Muscle of leg (tissue), 11 donors: Measurements from ENCODE around the gene USP47. TPM values are rescaled to one million over a fixed set of nuclear protein-coding genes. Genes with fewer than 3 reads are reported as not detected.

Experiments used
- DNase-seq: peaks from one replicate; pipeline ENCODE4 v3.0.0; 2013
- H3K27ac ChIP-seq: one replicate; pipeline ENCODE4 v1.5.1; 2013; ENCODE audit warnings: mild to moderate bottlenecking, low read length, control low read depth
- H3K27me3 ChIP-seq: one replicate; pipeline ENCODE4 v1.6.1; 2013; ENCODE audit warnings: low read length; ENCODE audit not compliant: control insufficient read depth, insufficient read depth
- H3K36me3 ChIP-seq: one replicate; pipeline ENCODE4 v1.6.1; 2013; ENCODE audit warnings: low read length; ENCODE audit not compliant: control insufficient read depth, insufficient read depth
- H3K4me1 ChIP-seq: one replicate; pipeline ENCODE4 v1.6.1; 2013; ENCODE audit warnings: low read length; ENCODE audit not compliant: control insufficient read depth, insufficient read depth
- H3K4me3 ChIP-seq: one replicate; pipeline ENCODE4 v1.5.1; 2013; ENCODE audit warnings: low read length, control low read depth
- H3K9me3 ChIP-seq: replicated peaks from 2 replicates; pipeline ENCODE4 v1.6.1; 2013; ENCODE audit warnings: low read depth, low read length; ENCODE audit not compliant: control insufficient read depth
- WGBS: methylation state at CpG from one replicate; pipeline ENCODE4 v1.1.5; 2013; ENCODE audit warnings: missing lambda C conversion rate; ENCODE audit not compliant: insufficient coverage; 5-methylcytosine and 5-hydroxymethylcytosine counted together
- polyA plus RNA-seq, 8 donors: library from polyadenylated mRNA; unstranded; fragments of 120-200 nt; gene quantifications; one replicate each; pipeline versions ENCODE4 v1.2.1 to v1.2.3, GENCODE V29; 2013; ENCODE audit warnings: inconsistent platforms in 1 of 8, low replicate concordance in 1 of 8; ENCODE audit not compliant: insufficient read length in 8 of 8, insufficient read depth in 1 of 8
- total RNA-seq: library from RNA; stranded (reverse); fragments of 120-200 nt; gene quantifications from one replicate; pipeline ENCODE4 v1.2.4, GENCODE V29; 2013

Gene USP47
- total and polyA plus RNA-seq, 9 donors: 50.1 to 74.4 (median 67.7) TPM

GRCh38 chr11:11882539-11882938, 40.8 kb downstream of the USP47 start:
- no peak overlapping the region for H3K4me3 ChIP-seq
- H3K4me1 ChIP-seq: no peaks in the 10 kb centered on the region
- no CpG with 5 or more reads among the region's 2 CpGs for WGBS
- no peaks in the 10 kb centered on the region for H3K27me3 ChIP-seq
- H3K36me3 ChIP-seq: peaks cover 25% of the 10 kb centered on the region
- no peak for DNase-seq
- no peak overlapping the region for H3K27ac ChIP-seq
- no peaks in the 10 kb centered on the region for H3K9me3 ChIP-seq

DNA sequence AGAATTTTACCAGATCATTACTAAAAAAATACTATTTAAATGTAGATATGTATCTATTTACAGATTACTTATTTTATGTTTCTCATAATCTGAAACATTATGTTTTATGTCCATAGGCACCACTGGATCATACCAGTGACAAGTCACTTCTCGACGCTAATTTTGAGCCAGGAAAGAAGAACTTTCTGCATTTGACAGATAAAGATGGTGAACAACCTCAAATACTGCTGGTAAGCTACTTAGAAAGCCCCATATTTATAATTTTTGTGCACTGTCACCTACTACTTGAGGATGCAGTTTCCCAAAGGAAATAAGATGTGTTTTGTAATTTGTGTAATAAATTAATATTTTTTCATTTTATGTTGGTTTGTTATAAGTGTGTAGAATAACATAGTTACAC, 42.6 kb downstream of the USP47 start:
- H3K36me3 ChIP-seq: peaks cover 25% of the 10 kb centered on the region
- H3K4me1 ChIP-seq: no peaks in the 10 kb centered on the region
- H3K27ac ChIP-seq: no peak overlapping the region
- DNase-seq: no peak
- WGBS: no CpG with 5 or more reads among the region's 2 CpGs
- H3K9me3 ChIP-seq: no peaks in the 10 kb centered on the region
- no peak overlapping the region for H3K4me3 ChIP-seq
- no peaks in the 10 kb centered on the region for H3K27me3 ChIP-seq

DNA sequence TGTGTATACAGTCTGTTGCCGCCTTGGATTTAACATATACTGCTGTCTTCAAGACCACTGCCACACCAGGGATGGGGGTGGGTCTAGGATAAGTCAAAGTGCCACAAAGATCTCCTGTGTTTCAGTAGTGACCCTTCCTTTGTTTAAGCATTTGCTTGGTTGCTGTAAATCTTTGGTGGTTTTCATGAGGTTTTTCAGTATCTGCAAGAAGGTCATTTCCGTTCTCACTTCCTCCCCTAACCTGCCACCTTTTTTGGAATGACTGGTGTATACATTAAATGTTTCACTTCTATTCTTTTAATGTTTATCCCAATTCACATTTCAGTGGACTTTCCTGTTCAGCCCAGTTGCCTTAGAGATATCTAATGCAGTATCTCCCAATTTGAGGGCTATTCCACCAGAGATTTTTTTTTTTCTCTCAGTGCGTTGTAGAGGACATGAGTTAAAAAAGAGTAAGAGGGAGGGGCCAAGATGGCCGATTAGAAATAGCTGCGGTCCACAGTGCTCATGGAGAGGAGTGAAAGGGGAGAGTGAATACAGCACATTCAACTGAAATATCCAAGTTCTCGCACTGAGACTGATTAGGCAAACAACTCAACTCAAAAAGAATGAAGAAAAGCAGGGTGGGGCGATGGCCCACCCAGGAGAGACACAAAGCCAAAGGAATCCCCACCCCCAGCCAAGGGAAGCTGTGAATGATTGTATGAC, 43.2 kb downstream of the USP47 start:
- Histone ChIP-seq H3K36me3 (peaks cover 25% of the 10 kb centered on the region), H3K27me3 (no peaks in the 10 kb centered on the region), H3K4me1 (no peaks in the 10 kb centered on the region), H3K4me3 (no peak overlapping the region), H3K9me3 (no peaks in the 10 kb centered on the region), H3K27ac (no peak overlapping the region)
- DNase-seq: no peak
- no CpG with 5 or more reads among the region's 7 CpGs for WGBS

DNA sequence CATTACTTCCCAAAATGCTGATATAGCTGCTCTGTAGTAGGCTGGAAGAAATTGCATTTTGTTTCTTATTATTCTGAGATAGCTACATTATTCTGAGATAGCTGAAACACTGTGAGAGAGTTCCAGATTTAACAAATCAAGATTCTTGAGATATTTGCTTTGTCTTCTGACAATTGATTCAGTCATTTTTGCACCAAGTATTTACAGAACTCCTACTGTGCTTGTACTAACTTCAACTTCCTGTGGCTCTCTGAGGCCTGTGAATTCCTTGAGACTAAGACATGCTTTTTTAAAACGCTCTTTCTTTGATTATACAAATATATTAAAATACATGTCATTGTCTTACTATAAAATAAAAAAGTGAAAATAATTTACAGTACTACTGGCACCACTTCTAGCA, 52.7 kb downstream of the USP47 start:
- WGBS: no CpG with 5 or more reads among the region's 1 CpG
- Histone ChIP-seq H3K36me3 (peaks cover 24% of the 10 kb centered on the region), H3K4me1 (no peaks in the 10 kb centered on the region), H3K9me3 (no peaks in the 10 kb centered on the region), H3K4me3 (no peak overlapping the region), H3K27ac (no peak overlapping the region), H3K27me3 (no peaks in the 10 kb centered on the region)
- no peak for DNase-seq

GRCh38 chr11:11895672-11896071, 53.9 kb downstream of the USP47 start:
- DNase-seq: no peak
- Histone ChIP-seq H3K9me3 (no peaks in the 10 kb centered on the region), H3K4me1 (no peaks in the 10 kb centered on the region), H3K27ac (no peak overlapping the region), H3K36me3 (peaks cover 23% of the 10 kb centered on the region), H3K4me3 (no peak overlapping the region), H3K27me3 (no peaks in the 10 kb centered on the region)
- WGBS: no CpG with 5 or more reads among the region's 1 CpG

GRCh38 chr11:11898648-11899047, 56.9 kb downstream of the USP47 start:
- no peak overlapping the region for H3K27ac ChIP-seq
- DNase-seq: no peak
- WGBS: no CpG with 5 or more reads among the region's 2 CpGs
- H3K36me3 ChIP-seq: peaks cover 10% of the 10 kb centered on the region
- H3K4me3 ChIP-seq: no peak overlapping the region
- no peaks in the 10 kb centered on the region for H3K4me1 ChIP-seq
- H3K9me3 ChIP-seq: no peaks in the 10 kb centered on the region
- H3K27me3 ChIP-seq: no peaks in the 10 kb centered on the region

- WGBS: 78% methylated on average over 1 of the region's 1 CpG
- H3K27ac ChIP-seq: no peak overlapping the region
- no peaks in the 10 kb centered on the region for H3K4me1 ChIP-seq
- H3K4me3 ChIP-seq: no peak overlapping the region
- peaks cover 11% of the 10 kb centered on the region for H3K36me3 ChIP-seq
- no peaks in the 10 kb centered on the region for H3K27me3 ChIP-seq
- no peaks in the 10 kb centered on the region for H3K9me3 ChIP-seq
- DNase-seq: no peak
Measured at GRCh38 chr11:11899401-11899800, 57.6 kb downstream of the USP47 start.

DNA sequence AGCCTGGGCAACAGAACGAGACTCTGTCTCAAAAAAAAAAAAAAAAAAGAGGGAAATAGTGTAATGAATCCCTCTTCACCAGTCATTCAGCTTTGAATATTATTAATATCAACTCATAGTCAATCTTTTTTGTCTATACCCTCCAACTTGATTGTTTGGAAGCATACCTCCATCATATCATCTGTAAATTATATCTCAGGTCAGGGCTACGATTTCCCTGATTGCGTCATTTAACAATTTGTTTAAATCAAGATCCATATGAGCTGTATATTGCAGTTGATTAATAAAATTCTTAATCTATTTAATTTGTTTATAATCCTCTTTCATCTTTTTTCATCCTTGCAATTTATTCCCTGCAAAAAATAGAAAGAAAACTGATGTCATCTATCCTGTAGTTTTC, 60.2 kb downstream of the USP47 start:
- H3K27me3 ChIP-seq: no peaks in the 10 kb centered on the region
- no peaks in the 10 kb centered on the region for H3K9me3 ChIP-seq
- H3K36me3 ChIP-seq: peaks cover 8% of the 10 kb centered on the region
- no peaks in the 10 kb centered on the region for H3K4me1 ChIP-seq
- no peak for DNase-seq
- WGBS: no CpG with 5 or more reads among the region's 3 CpGs
- H3K27ac ChIP-seq: no peak overlapping the region
- H3K4me3 ChIP-seq: no peak overlapping the region

- H3K27ac ChIP-seq: no peak overlapping the region
- DNase-seq: no peak
- H3K4me3 ChIP-seq: no peak overlapping the region
- no peaks in the 10 kb centered on the region for H3K27me3 ChIP-seq
- H3K36me3 ChIP-seq: peaks cover 12% of the 10 kb centered on the region
- no peaks in the 10 kb centered on the region for H3K4me1 ChIP-seq
- no peaks in the 10 kb centered on the region for H3K9me3 ChIP-seq
Measured at GRCh38 chr11:11909727-11910126, 68.0 kb downstream of the USP47 start.

DNA sequence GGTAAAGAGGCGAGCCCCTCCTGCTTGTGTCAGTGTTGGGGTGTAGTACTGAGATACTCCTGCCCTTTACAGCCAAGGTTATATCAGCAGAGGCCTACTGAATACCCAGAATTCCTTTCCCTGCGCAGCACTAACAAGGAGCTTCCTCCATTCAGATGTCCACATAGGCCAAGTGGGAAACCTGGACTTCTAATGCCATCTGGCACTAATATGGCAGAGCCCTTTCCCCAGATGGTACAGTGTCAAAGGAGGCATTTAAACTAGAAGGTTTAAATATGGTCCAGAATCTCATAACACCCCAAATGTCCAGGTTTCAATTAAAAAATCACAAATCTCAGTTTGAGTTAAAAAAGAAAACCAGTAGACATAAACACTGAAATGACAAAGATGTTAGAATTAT, 68.8 kb downstream of the USP47 start:
- no peaks in the 10 kb centered on the region for H3K9me3 ChIP-seq
- no peaks in the 10 kb centered on the region for H3K27me3 ChIP-seq
- no peak overlapping the region for H3K4me3 ChIP-seq
- H3K27ac ChIP-seq: no peak overlapping the region
- H3K36me3 ChIP-seq: peaks cover 9% of the 10 kb centered on the region
- no peaks in the 10 kb centered on the region for H3K4me1 ChIP-seq
- WGBS: 100% methylated on average over 1 of the region's 2 CpGs
- DNase-seq: no peak

- H3K4me1 ChIP-seq: no peaks in the 10 kb centered on the region
- peaks cover 6% of the 10 kb centered on the region for H3K36me3 ChIP-seq
- H3K9me3 ChIP-seq: no peaks in the 10 kb centered on the region
- H3K4me3 ChIP-seq: no peak overlapping the region
- 100% methylated on average over 1 of the region's 1 CpG for WGBS
- DNase-seq: no peak
- H3K27ac ChIP-seq: no peak overlapping the region
- no peaks in the 10 kb centered on the region for H3K27me3 ChIP-seq
Measured at GRCh38 chr11:11913395-11913794, 71.6 kb downstream of the USP47 start.
